Fibroblast of mammary gland (primary cell): ENCODE measurements around the gene GLI1.
"Not testable (repeated sequence)": the region's sequence is repeated elsewhere in the genome, so short reads cannot be mapped to it uniquely, and the experiment has no call there.

Experiments
- DNase-seq: peaks from one replicate; pipeline ENCODE4 v3.0.0-alpha.2; 2010; ENCODE audit warnings: low read depth
- H3K4me3 ChIP-seq: 2 replicates; pipeline ENCODE4 v1.5.1; 2011; ENCODE audit warnings: low read depth, mild to moderate bottlenecking, low read length, moderate library complexity; ENCODE audit not compliant: control insufficient read depth
- CTCF ChIP-seq: conservative IDR thresholded peaks from 2 replicates; pipeline ENCODE4 v1.5.1; 2011; ENCODE audit warnings: low read depth, low read length, inconsistent platforms; ENCODE audit not compliant: control insufficient read depth, insufficient read depth

The GLI1 gene

DNA sequence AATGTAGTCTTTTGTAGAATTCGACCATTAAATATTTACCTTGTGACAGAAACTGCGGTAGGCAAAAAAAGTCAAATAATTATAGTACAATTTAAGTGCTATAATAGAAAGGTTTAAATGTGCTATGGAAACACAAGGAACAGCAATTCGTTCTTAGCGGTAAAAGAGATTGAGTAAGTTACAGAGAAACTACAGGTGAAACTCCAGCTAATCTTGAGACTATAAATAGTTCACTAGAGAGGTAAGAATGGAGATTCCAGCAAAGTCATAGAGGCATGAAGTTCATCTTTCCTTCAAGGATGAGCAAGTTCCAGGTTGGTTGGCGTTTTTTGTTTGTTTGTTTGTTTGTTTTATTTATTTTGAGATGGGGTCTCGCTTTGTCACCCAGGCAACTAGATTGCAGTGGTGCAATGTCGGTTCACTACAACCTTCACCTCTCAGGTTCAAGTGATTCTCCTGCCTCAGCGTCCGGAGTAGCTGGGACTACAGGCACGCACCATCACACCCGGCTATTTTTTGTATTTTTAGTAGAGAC, 27.9 kb upstream of the GLI1 start:
- TF ChIP-seq CTCF: no peak
- no peak for DNase-seq
- H3K4me3 ChIP-seq: no peak overlapping the region

GRCh38 chr12:57433370-57433769, 26.2 kb upstream of the GLI1 start:
- no peak for DNase-seq
- no peak overlapping the region for H3K4me3 ChIP-seq
- TF ChIP-seq CTCF: no peak

GRCh38 chr12:57434517-57435223, 24.9 kb upstream of the GLI1 start, which contains the start of gene INHBC:
TSS of gene INHBC (plus strand) at chr12:57434784. CDS start at chr12:57434887, 103 bp downstream.
- no peak within 1 kb of the TSS for H3K4me3 ChIP-seq
- DNase-seq: no peak
- TF ChIP-seq CTCF: no peak

DNA sequence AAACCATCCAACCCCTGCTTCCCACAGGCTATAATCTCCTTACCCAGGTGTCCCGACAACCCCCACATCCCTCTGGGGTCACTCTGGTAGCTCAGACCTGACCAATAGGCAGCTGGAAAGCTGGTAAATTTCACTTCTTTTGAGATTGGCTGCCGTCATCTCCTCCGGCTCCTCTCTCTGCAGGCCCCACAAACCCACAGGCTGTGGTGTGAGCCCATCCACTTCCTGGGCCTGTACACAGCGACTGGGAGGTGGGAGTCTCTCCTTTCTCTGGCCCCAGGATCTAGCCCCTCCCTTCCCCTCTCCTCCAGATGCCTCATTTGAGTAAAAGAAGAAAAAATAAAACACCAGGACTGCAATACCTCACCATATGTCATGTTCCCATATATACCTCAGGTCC, 24.3 kb upstream of the GLI1 start:
- TF ChIP-seq CTCF: no peak
- H3K4me3 ChIP-seq: no peak overlapping the region
- no peak for DNase-seq

DNA sequence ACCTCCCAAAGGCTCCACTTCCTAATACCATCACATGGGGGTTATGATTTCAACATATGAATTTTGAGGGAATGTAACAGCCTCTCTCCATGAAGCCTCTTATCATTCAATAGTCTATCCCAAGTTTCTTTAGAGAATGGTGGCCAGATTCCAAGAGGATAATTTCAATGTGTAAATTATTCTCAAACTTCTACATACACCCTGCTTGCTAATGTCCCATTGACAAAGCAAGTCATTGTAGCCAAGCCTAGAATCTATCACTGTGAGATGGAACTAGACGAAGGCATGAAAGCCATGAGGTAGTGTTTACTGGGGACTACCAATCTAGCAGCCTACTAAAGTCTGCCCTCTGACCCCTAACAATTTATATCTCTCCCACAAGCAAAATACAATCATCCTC, 21.2 kb upstream of the GLI1 start:
- no peak for DNase-seq
- TF ChIP-seq CTCF: no peak
- no peak overlapping the region for H3K4me3 ChIP-seq

- no peak for TF ChIP-seq CTCF
- H3K4me3 ChIP-seq: no peak overlapping the region
- no peak for DNase-seq
Observed at GRCh38 chr12:57439762-57440266, 19.8 kb upstream of the GLI1 start.

DNA sequence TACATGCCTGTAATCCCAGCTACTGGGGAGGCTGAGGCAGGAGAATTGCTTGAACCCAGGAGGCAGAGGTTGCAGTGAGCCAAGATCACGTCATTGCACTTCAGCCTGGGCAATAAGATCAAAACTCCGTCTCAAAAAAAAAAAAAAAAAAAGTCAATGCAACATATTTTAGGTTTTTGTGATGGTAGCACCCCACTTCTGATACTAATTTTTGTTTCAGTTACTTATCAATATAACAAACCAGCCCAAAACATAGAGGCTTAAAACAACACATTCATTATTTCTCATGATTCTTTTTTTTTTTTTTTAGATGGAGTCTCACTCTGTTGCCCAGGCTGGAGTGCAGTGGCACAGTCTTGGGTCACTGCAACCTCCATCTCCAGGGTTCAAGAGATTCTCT, 18.2 kb upstream of the GLI1 start:
- H3K4me3 ChIP-seq: not testable (repeated sequence)

More for the DNA sequence above, 18.2 kb upstream of the GLI1 start:
- DNase-seq: not testable (repeated sequence)
